HG02840 (cell line): Measurements from ENCODE around the gene HPN.

ENCODE experiments used
- ATAC-seq: cut with Tn5 transposase; IDR thresholded peaks from one replicate; pipeline ENCODE4 v1.9.1; 2021; ENCODE audit warnings: mild to moderate bottlenecking, moderate library complexity, moderate number of reproducible peaks; ENCODE audit not compliant: unreplicated experiment, low FRiP score

HPN gene

GRCh38 chr19:35076657-35077056 is 35.1 kb downstream of the HPN start:
- ATAC-seq: no peak

GRCh38 chr19:35077411-35078223 is 36.1 kb downstream of the HPN start:
- no peak for ATAC-seq

GRCh38 chr19:35079826-35080225 is 38.3 kb downstream of the HPN start:
- ATAC-seq: no peak

GRCh38 chr19:35080613-35081170 is 39.2 kb downstream of the HPN start:
- no peak for ATAC-seq

GRCh38 chr19:35081201-35081600 is 39.7 kb downstream of the HPN start:
- ATAC-seq: no peak

- no peak for ATAC-seq
Observed at GRCh38 chr19:35083691-35084508, 42.4 kb downstream of the HPN start.

GRCh38 chr19:35084509-35084762 is 42.9 kb downstream of the HPN start:
- no peak for ATAC-seq

GRCh38 chr19:35085947-35086346 is 44.4 kb downstream of the HPN start:
- no peak for ATAC-seq

- no peak for ATAC-seq
Observed at GRCh38 chr19:35086455-35086854, 44.9 kb downstream of the HPN start.

GRCh38 chr19:35087393-35087792 is 45.9 kb downstream of the HPN start:
- ATAC-seq: no peak

- no peak for ATAC-seq
Observed at GRCh38 chr19:35088131-35088913, 46.8 kb downstream of the HPN start.

- ATAC-seq: no peak
Observed at GRCh38 chr19:35089554-35089953, 48.0 kb downstream of the HPN start.

GRCh38 chr19:35090160-35090505 is 48.6 kb downstream of the HPN start:
- ATAC-seq: no peak

- ATAC-seq: no peak
Observed at GRCh38 chr19:35090506-35091214, 49.1 kb downstream of the HPN start.

- ATAC-seq: no peak
Observed at GRCh38 chr19:35093430-35093829, 51.9 kb downstream of the HPN start.

- ATAC-seq: no peak
Observed at GRCh38 chr19:35093941-35094647, 52.6 kb downstream of the HPN start.

GRCh38 chr19:35094656-35095055 is 53.1 kb downstream of the HPN start:
- no peak for ATAC-seq

- ATAC-seq: no peak
Observed at GRCh38 chr19:35095667-35096368, 54.3 kb downstream of the HPN start.

- no peak for ATAC-seq
Observed at GRCh38 chr19:35098413-35099049, 57.0 kb downstream of the HPN start.
